K562 (cell line): ENCODE data around the gene BBX. TPM values are rescaled to one million over a fixed set of nuclear protein-coding genes. Genes with fewer than 3 reads are reported as not detected.
A peak's percentile ranks its signal among the peaks of the same experiment; 100 is the strongest.

Experiments used
- CXXC5 ChIP-seq: fragments of 250-450 bp; sonication (Bioruptor Pico); IDR thresholded peaks from 2 replicates; pipeline ENCODE4 v1.8.0; 2022; ENCODE audit warnings: inconsistent platforms, mild to moderate bottlenecking, moderate library complexity
- HMGN3 ChIP-seq: IDR thresholded peaks from 2 replicates; pipeline ENCODE4 v1.6.1; 2011; ENCODE audit warnings: borderline replicate concordance, low read depth, mild to moderate bottlenecking, mixed read lengths, low read length; ENCODE audit not compliant: insufficient read length; ENCODE audit errors: extremely low read depth
- MEF2A ChIP-seq: IDR thresholded peaks from 2 replicates; pipeline ENCODE4 v1.6.1; 2011; ENCODE audit warnings: low read depth, mild to moderate bottlenecking, low read length, moderate library complexity; ENCODE audit not compliant: control insufficient read depth
- PHF8 ChIP-seq: fragments of 200-600 bp; sonication (generic); IDR thresholded peaks from 2 replicates; pipeline ENCODE4 v1.6.1; 2012; ENCODE audit warnings: mixed run types, mild to moderate bottlenecking, inconsistent platforms, low read length, moderate library complexity, borderline replicate concordance
- POLR2G ChIP-seq: fragments of 200-400 bp; formaldehyde crosslinking; IDR thresholded peaks from 2 replicates; pipeline ENCODE4 v1.6.1; 2017; ENCODE audit warnings: low read depth, mild to moderate bottlenecking, antibody characterized with exemption, low read length, moderate library complexity
- TARDBP ChIP-seq: fragments of 450-650 bp; IDR thresholded peaks from 2 replicates; pipeline ENCODE4 v1.6.1; 2016
- VEZF1 ChIP-seq: fragments of 200-800 bp; sonication (Bioruptor generic); IDR thresholded peaks from 2 replicates; pipeline ENCODE4 v1.6.1; 2017; ENCODE audit warnings: missing genetic modification characterization, missing compliant biosample characterization
- ZBTB17 ChIP-seq: fragments of 450-650 bp; formaldehyde crosslinking; IDR thresholded peaks from 2 replicates; pipeline ENCODE4 v1.4.0; 2020; ENCODE audit warnings: mild to moderate bottlenecking
- ZBTB40 ChIP-seq, 2 experiments: fragments of 450-650 bp in 1 of 2; sonication (generic) in 1 of 2; formaldehyde crosslinking in 1 of 2; IDR thresholded peaks; 2 replicates each; pipeline versions ENCODE4 v1.7.1 to v1.9.0; 2016 to 2022; ENCODE audit warnings: inconsistent platforms in 1 of 2, mild to moderate bottlenecking in 1 of 2, missing genetic modification reagents in 1 of 2
- ZNF121 ChIP-seq: sonication (generic); formaldehyde crosslinking; conservative IDR thresholded peaks from 2 replicates; pipeline ENCODE4 v1.8.0; 2022; ENCODE audit warnings: missing genetic modification reagents
- ZNF263 ChIP-seq: sonication (generic); formaldehyde crosslinking; IDR thresholded peaks from 2 replicates; pipeline ENCODE4 v1.8.0; 2022; ENCODE audit warnings: mild to moderate bottlenecking, missing genetic modification reagents, borderline replicate concordance
- ZNF3 ChIP-seq: fragments of 250-450 bp; sonication (Bioruptor Pico); IDR thresholded peaks from 2 replicates; pipeline ENCODE4 v1.5.0; 2021; ENCODE audit warnings: mild to moderate bottlenecking, moderate library complexity
- polyA plus RNA-seq, 8 experiments: library from polyadenylated mRNA; depleted of rRNA in 4 of 8; stranded (reverse) in 5 of 8; unstranded in 3 of 8; fragments of >200 nt; fragmentation: Nextera tagmentation in 2 of 8; fragmentation: Illumina TruSeq in 1 of 8; extraction: Ambion mirVana in 2 of 8; extraction: Trizol in 1 of 8; gene quantifications; 2 replicates each; pipeline versions ENCODE4 v1.2.1 to v1.2.3, GENCODE V29; 2011 to 2014; ENCODE audit warnings: inconsistent platforms in 1 of 8, missing spikeins in 1 of 8
- total RNA-seq, 7 experiments: library from RNA; depleted of rRNA in 6 of 7; stranded (reverse); fragments of >200 nt in 6 of 7; fragmentation: Illumina TruSeq in 2 of 7; extraction: Trizol in 2 of 7; gene quantifications; 2 replicates each; pipeline versions ENCODE4 v1.2.1 to v1.2.3, GENCODE V29; 2011 to 2021; ENCODE audit warnings: low replicate concordance in 1 of 7
- TF ChIP-seq, protein P1 (sequence below): fragments of 450-650 bp; IDR thresholded peaks from 2 replicates; pipeline ENCODE4 v1.6.1; 2017; ENCODE audit warnings: mild to moderate bottlenecking, moderate library complexity

BBX gene
- total and polyA plus RNA-seq, 9 of the 15 experiments (the other 6 are each of a cell fraction or from before 2014, with no cell fraction given) = 4.9 to 19.5 (median 11.8) TPM

- TF ChIP-seq ZBTB40 (IDR thresholded peaks at IDR 0.05) = peak; percentile 18; the same call in 1 of the 2 replicates
- no peak for TF ChIP-seq ZBTB40 (CRISPR knock-in tag; IDR thresholded peaks at IDR 0.05)
- TF ChIP-seq ZNF3 (CRISPR knock-in tag) = no peak
- no peak for TF ChIP-seq MEF2A
- no peak for TF ChIP-seq ZBTB17 (CRISPR knock-in tag)
- TF ChIP-seq CXXC5 (CRISPR knock-in tag) = peak; percentile 28; the same call in 1 of the 2 replicates
- peak; percentile 87 for TF ChIP-seq ZNF263 (CRISPR knock-in tag)
- no peak for TF ChIP-seq ZNF121
- TF ChIP-seq POLR2G = peak; percentile 78
- peak; percentile 25 for TF ChIP-seq HMGN3
- peak; percentile 43; the same call in 1 of the 2 replicates for TF ChIP-seq PHF8
- TF ChIP-seq, protein P1, sequence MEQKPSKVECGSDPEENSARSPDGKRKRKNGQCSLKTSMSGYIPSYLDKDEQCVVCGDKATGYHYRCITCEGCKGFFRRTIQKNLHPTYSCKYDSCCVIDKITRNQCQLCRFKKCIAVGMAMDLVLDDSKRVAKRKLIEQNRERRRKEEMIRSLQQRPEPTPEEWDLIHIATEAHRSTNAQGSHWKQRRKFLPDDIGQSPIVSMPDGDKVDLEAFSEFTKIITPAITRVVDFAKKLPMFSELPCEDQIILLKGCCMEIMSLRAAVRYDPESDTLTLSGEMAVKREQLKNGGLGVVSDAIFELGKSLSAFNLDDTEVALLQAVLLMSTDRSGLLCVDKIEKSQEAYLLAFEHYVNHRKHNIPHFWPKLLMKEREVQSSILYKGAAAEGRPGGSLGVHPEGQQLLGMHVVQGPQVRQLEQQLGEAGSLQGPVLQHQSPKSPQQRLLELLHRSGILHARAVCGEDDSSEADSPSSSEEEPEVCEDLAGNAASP = no peak
- TF ChIP-seq VEZF1 (CRISPR knock-in tag) = peak; percentile 82
- TF ChIP-seq TARDBP = no peak
Measured at GRCh38 chr3:107524841-107525643, 2.3 kb downstream of the BBX start (continued).
